Measurements from ENCODE around the gene FGFBP3. TPM values are rescaled to one million over a fixed set of nuclear protein-coding genes. Genes with fewer than 3 reads are reported as not detected.

FGFBP3 gene
- polyA plus RNA-seq, 1 of the 3 experiments (the other 2 are of a cell fraction): 1.3 TPM

GRCh38 chr10:91908337-91909116 is 759 bp downstream of the FGFBP3 start:
- H4K20me1 ChIP-seq (ENCODE audit: insufficient read depth): no peaks in the 10 kb centered on the region
- H3K9me3 ChIP-seq: no peaks in the 10 kb centered on the region; the same call in 1 of the 2 replicates
- POLR2A ChIA-PET: interaction anchor here (1.0 to 2.0 kb wide), 3 partner anchors 15 to 22 kb away, joined by 3 to 11 read pairs (median 4); partner anchors contain the start of gene BTAF1
- H3K4me3 ChIP-seq (ENCODE audit: low read depth in 2 of 2, low read length in 1 of 2): peak overlapping the region; percentile 74 to 80
- peaks cover 2 to 3% of the 10 kb centered on the region in 2 experiments; a peak in 1 of 4 replicates for H3K4me1 ChIP-seq (ENCODE audit: control insufficient read depth in 1 of 2, insufficient read depth in 2 of 2, low read depth in 1 of 2, low read length in 1 of 2)
- H3K9me2 ChIP-seq: no peaks in the 10 kb centered on the region
- peak overlapping the region; percentile 62; the same call in 1 of the 2 replicates for H3K9ac ChIP-seq
- under 1% methylated on average over 33 of the region's 93 CpGs for WGBS (ENCODE audit: low lambda C conversion rate)
- TF ChIP-seq POLR2AphosphoS5 (IDR thresholded peaks at IDR 0.05; ENCODE audit: low read depth, low read length) (peak; percentile 18; the same call in 1 of the 2 replicates), FOXJ3 (CRISPR knock-in tag; IDR thresholded peaks at IDR 0.05) (no peak), YY1 (IDR thresholded peaks at IDR 0.05; ENCODE audit: low read depth) (peak; percentile 54; the same call in 1 of the 2 replicates), RAD21 (IDR thresholded peaks at IDR 0.05; ENCODE audit: low read length) (peak; percentile 44), TEAD4 (IDR thresholded peaks at IDR 0.05; ENCODE audit: borderline replicate concordance, insufficient read depth) (no peak), RFX5 (IDR thresholded peaks at IDR 0.05; ENCODE audit: low read length) (no peak), EP300 (IDR thresholded peaks at IDR 0.05; ENCODE audit: borderline replicate concordance in 1 of 2, low read depth in 1 of 2, low read length in 1 of 2) (0 out of 4 replicates have a peak, but pooled peaks of 1 of the 2 experiments have one; percentile 7), TAF1 (IDR thresholded peaks at IDR 0.05; ENCODE audit: borderline replicate concordance, low read depth, low read length) (peak; percentile 62; the same call in 1 of the 2 replicates), NRF1 (IDR thresholded peaks at IDR 0.05; ENCODE audit: low read depth, low read length) (peak; percentile 52; the same call in 1 of the 2 replicates), SMC3 (IDR thresholded peaks at IDR 0.05; ENCODE audit: low read depth, low read length) (peak; percentile 35; the same call in 1 of the 2 replicates), MXI1 (IDR thresholded peaks at IDR 0.05; ENCODE audit: low read depth, low read length) (peak; percentile 93), RCOR1 (IDR thresholded peaks at IDR 0.05; ENCODE audit: low read length) (peak; percentile 22; the same call in 1 of the 2 replicates), SIN3A (IDR thresholded peaks at IDR 0.05; ENCODE audit: borderline replicate concordance, low read depth, low read length) (peak; percentile 52; the same call in 1 of the 2 replicates), IRF3 (IDR thresholded peaks at IDR 0.05; ENCODE audit: low read depth, low read length) (no peak)
- TF ChIP-seq, protein P1, sequence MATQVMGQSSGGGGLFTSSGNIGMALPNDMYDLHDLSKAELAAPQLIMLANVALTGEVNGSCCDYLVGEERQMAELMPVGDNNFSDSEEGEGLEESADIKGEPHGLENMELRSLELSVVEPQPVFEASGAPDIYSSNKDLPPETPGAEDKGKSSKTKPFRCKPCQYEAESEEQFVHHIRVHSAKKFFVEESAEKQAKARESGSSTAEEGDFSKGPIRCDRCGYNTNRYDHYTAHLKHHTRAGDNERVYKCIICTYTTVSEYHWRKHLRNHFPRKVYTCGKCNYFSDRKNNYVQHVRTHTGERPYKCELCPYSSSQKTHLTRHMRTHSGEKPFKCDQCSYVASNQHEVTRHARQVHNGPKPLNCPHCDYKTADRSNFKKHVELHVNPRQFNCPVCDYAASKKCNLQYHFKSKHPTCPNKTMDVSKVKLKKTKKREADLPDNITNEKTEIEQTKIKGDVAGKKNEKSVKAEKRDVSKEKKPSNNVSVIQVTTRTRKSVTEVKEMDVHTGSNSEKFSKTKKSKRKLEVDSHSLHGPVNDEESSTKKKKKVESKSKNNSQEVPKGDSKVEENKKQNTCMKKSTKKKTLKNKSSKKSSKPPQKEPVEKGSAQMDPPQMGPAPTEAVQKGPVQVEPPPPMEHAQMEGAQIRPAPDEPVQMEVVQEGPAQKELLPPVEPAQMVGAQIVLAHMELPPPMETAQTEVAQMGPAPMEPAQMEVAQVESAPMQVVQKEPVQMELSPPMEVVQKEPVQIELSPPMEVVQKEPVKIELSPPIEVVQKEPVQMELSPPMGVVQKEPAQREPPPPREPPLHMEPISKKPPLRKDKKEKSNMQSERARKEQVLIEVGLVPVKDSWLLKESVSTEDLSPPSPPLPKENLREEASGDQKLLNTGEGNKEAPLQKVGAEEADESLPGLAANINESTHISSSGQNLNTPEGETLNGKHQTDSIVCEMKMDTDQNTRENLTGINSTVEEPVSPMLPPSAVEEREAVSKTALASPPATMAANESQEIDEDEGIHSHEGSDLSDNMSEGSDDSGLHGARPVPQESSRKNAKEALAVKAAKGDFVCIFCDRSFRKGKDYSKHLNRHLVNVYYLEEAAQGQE (IDR thresholded peaks at IDR 0.05; ENCODE audit: low read depth, low read length): peak; percentile 41; the same call in 1 of the 2 replicates
- TF ChIP-seq, protein P2, sequence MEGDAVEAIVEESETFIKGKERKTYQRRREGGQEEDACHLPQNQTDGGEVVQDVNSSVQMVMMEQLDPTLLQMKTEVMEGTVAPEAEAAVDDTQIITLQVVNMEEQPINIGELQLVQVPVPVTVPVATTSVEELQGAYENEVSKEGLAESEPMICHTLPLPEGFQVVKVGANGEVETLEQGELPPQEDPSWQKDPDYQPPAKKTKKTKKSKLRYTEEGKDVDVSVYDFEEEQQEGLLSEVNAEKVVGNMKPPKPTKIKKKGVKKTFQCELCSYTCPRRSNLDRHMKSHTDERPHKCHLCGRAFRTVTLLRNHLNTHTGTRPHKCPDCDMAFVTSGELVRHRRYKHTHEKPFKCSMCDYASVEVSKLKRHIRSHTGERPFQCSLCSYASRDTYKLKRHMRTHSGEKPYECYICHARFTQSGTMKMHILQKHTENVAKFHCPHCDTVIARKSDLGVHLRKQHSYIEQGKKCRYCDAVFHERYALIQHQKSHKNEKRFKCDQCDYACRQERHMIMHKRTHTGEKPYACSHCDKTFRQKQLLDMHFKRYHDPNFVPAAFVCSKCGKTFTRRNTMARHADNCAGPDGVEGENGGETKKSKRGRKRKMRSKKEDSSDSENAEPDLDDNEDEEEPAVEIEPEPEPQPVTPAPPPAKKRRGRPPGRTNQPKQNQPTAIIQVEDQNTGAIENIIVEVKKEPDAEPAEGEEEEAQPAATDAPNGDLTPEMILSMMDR (IDR thresholded peaks at IDR 0.05): peak; percentile 48
- TF ChIP-seq, protein P3, sequence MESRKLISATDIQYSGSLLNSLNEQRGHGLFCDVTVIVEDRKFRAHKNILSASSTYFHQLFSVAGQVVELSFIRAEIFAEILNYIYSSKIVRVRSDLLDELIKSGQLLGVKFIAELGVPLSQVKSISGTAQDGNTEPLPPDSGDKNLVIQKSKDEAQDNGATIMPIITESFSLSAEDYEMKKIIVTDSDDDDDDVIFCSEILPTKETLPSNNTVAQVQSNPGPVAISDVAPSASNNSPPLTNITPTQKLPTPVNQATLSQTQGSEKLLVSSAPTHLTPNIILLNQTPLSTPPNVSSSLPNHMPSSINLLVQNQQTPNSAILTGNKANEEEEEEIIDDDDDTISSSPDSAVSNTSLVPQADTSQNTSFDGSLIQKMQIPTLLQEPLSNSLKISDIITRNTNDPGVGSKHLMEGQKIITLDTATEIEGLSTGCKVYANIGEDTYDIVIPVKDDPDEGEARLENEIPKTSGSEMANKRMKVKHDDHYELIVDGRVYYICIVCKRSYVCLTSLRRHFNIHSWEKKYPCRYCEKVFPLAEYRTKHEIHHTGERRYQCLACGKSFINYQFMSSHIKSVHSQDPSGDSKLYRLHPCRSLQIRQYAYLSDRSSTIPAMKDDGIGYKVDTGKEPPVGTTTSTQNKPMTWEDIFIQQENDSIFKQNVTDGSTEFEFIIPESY (IDR thresholded peaks at IDR 0.05; ENCODE audit: borderline replicate concordance, low read depth): no peak
- no peaks in the 10 kb centered on the region for H3K27me3 ChIP-seq (ENCODE audit: insufficient read depth)
- H3F3A ChIP-seq (replicated peaks; ENCODE audit: insufficient read depth): peaks cover 12% of the 10 kb centered on the region
- peak overlapping the region; percentile 86 for H2AFZ ChIP-seq (ENCODE audit: low read depth)
- CTCF ChIA-PET: interaction anchor here (0.7 to 3.1 kb wide), 16 partner anchors 9 to 610 kb away, joined by 3 to 24 read pairs (median 3); partner anchors contain the start of genes BTAF1 and TNKS2
- H3K4me2 ChIP-seq: peak overlapping the region; percentile 92
- peak; percentile 88 for DNase-seq
- H3K27ac ChIP-seq (ENCODE audit: low read depth in 2 of 2, low read length in 1 of 2): peak overlapping the region in 1 of 2 experiments; percentile 70; a peak in 2 of 4 replicates
- H3K36me3 ChIP-seq (replicated peaks in 1 of 2; ENCODE audit: control insufficient read depth in 1 of 2, insufficient read depth in 2 of 2, low read length in 1 of 2): peaks cover 0 to 3% of the 10 kb centered on the region in 2 experiments
- no peaks in the 10 kb centered on the region; the same call in 1 of the 2 replicates for H3K79me2 ChIP-seq (ENCODE audit: insufficient read depth)

Measured in SK-N-SH (cell line).